Natural killer cell (primary cell): ENCODE measurements around the gene MARCHF10. TPM values are rescaled to one million over a fixed set of nuclear protein-coding genes. Genes with fewer than 3 reads are reported as not detected.
A peak's percentile ranks its signal among the peaks of the same experiment; 100 is the strongest.

Source experiments
- ATAC-seq, 3 donors: fragments of 150-1000 bp in 2 of 3; fragments of 200-7000 bp in 1 of 3; cut with Tn5 transposase; 1 replicate in 1 of 3; 2 replicates in 2 of 3; pipeline ENCODE4 v1.10.0; 2021; ENCODE audit warnings: mild to moderate bottlenecking in 2 of 3, moderate library complexity in 2 of 3
- DNase-seq, 2 donors: peaks; one replicate each; pipeline versions ENCODE4 v3.0.0 to v3.0.0-alpha.2; 2013 to 2021; ENCODE audit warnings: mixed read lengths in 1 of 2
- H3K27ac ChIP-seq: one replicate; pipeline ENCODE4 v1.5.1; 2013; ENCODE audit warnings: mild to moderate bottlenecking, low read length
- H3K27me3 ChIP-seq: one replicate; pipeline ENCODE4 v1.6.1; 2013; ENCODE audit warnings: low read length; ENCODE audit not compliant: control insufficient read depth, insufficient read depth
- H3K36me3 ChIP-seq: one replicate; pipeline ENCODE4 v1.6.1; 2013; ENCODE audit warnings: low read length; ENCODE audit not compliant: control insufficient read depth, insufficient read depth
- H3K4me1 ChIP-seq: one replicate; pipeline ENCODE4 v1.6.1; 2013; ENCODE audit warnings: low read length; ENCODE audit not compliant: control insufficient read depth, insufficient read depth
- H3K4me3 ChIP-seq: one replicate; pipeline ENCODE4 v1.5.1; 2013; ENCODE audit warnings: low read length
- H3K9me3 ChIP-seq: one replicate; pipeline ENCODE4 v1.6.1; 2013; ENCODE audit warnings: low read length; ENCODE audit not compliant: control insufficient read depth, insufficient read depth
- H3K27ac Mint-ChIP-seq, 2 donors: one replicate each; pipeline ENCODE4 v1.8.0; 2022; ENCODE audit warnings: mild to moderate bottlenecking in 2 of 2, mixed read lengths in 2 of 2, moderate library complexity in 1 of 2
- H3K27me3 Mint-ChIP-seq, 2 donors: one replicate each; pipeline ENCODE4 v1.8.0; 2022; ENCODE audit warnings: low read depth in 2 of 2, mixed read lengths in 2 of 2
- H3K36me3 Mint-ChIP-seq: one replicate; pipeline ENCODE4 v1.8.0; 2022; ENCODE audit warnings: mixed read lengths
- H3K4me1 Mint-ChIP-seq, 2 donors: one replicate each; pipeline ENCODE4 v1.8.0; 2022; ENCODE audit warnings: mixed read lengths in 2 of 2
- H3K4me3 Mint-ChIP-seq: one replicate; pipeline ENCODE4 v1.8.0; 2022; ENCODE audit warnings: mild to moderate bottlenecking, moderate library complexity, mixed read lengths
- H3K9me3 Mint-ChIP-seq, 2 donors: one replicate each; pipeline ENCODE4 v1.8.0; 2022; ENCODE audit warnings: mixed read lengths in 2 of 2
- WGBS: methylation state at CpG from one replicate; pipeline ENCODE4 v1.1.7; 2013; ENCODE audit warnings: missing lambda C conversion rate; ENCODE audit not compliant: insufficient coverage; 5-methylcytosine and 5-hydroxymethylcytosine counted together
- intact Hi-C: fragments of 100-400 bp; cut with micrococcal nuclease; formaldehyde crosslinking; loops from one replicate; pipeline ENCODE4 v1.14.2; 2022
- total RNA-seq, 4 donors: library from RNA; stranded (reverse); fragments of 120-200 nt in 1 of 4; gene quantifications; one replicate each; pipeline versions ENCODE4 v1.2.3 to v1.2.4, GENCODE V29; 2013 to 2022
- TF ChIP-seq, protein P1 (sequence below): fragments of 200-600 bp; IDR thresholded peaks from one replicate; pipeline ENCODE4 v1.8.0; 2022; ENCODE audit warnings: antibody characterized with exemption

The MARCHF10 gene
- total RNA-seq, 3 donors from 2014 or later (not counting 1 experiment from before 2014, with no cell fraction given): 0.35 to 1.2 (median 0.40) TPM

- H3K27ac Mint-ChIP-seq: peak overlapping the region in 1 of 2 donors; percentile 6
- H3K4me3 ChIP-seq: no peak overlapping the region
These were observed 19.8 kb upstream of the MARCHF10 start for GRCh38 chr17:62827746-62828485.

DNA sequence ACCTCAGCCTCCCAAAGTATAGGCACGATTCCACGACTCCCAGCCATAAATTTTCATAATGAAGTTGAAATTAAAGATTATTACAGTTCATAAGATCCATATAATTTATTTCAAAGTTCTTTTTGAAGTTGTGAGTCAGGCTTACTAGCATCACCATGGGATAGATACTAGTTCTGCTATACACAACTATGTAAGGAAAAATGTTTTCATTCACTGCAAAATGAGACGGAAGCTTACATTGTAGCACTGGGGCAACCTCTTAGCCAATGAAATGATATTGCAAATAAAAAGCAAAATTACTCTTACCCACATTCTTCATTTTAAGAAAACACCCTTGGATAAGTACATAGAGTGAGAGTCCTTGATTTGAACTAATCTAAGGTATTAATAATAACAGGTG, 18.8 kb upstream of the MARCHF10 start:
- H3K27ac Mint-ChIP-seq: no peak overlapping the region
- H3K27me3 Mint-ChIP-seq: no peaks in the 10 kb centered on the region
- TF ChIP-seq, protein P1, sequence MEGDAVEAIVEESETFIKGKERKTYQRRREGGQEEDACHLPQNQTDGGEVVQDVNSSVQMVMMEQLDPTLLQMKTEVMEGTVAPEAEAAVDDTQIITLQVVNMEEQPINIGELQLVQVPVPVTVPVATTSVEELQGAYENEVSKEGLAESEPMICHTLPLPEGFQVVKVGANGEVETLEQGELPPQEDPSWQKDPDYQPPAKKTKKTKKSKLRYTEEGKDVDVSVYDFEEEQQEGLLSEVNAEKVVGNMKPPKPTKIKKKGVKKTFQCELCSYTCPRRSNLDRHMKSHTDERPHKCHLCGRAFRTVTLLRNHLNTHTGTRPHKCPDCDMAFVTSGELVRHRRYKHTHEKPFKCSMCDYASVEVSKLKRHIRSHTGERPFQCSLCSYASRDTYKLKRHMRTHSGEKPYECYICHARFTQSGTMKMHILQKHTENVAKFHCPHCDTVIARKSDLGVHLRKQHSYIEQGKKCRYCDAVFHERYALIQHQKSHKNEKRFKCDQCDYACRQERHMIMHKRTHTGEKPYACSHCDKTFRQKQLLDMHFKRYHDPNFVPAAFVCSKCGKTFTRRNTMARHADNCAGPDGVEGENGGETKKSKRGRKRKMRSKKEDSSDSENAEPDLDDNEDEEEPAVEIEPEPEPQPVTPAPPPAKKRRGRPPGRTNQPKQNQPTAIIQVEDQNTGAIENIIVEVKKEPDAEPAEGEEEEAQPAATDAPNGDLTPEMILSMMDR: no peak
- H3K27ac ChIP-seq: no peak overlapping the region
- no peak overlapping the region for H3K4me3 ChIP-seq
- no peaks in the 10 kb centered on the region for H3K9me3 Mint-ChIP-seq
- H3K4me1 ChIP-seq: no peaks in the 10 kb centered on the region
- H3K36me3 ChIP-seq: no peaks in the 10 kb centered on the region
- 80% methylated on average over 1 of the region's 3 CpGs for WGBS
- ATAC-seq (no peak), DNase-seq (no peak)
- no peaks in the 10 kb centered on the region for H3K27me3 ChIP-seq
- H3K4me1 Mint-ChIP-seq: peaks cover 0 to 10% of the 10 kb centered on the region in 2 donors
- no peak overlapping the region for H3K4me3 Mint-ChIP-seq
- intact Hi-C loops: no loop called here
- no peaks in the 10 kb centered on the region for H3K36me3 Mint-ChIP-seq
- H3K9me3 ChIP-seq: no peaks in the 10 kb centered on the region

More at GRCh38 chr17:62827746-62828485, 19.8 kb upstream of the MARCHF10 start:
- ATAC-seq (no peak), DNase-seq (no peak)
- Histone ChIP-seq H3K27ac (no peak overlapping the region), H3K27me3 (no peaks in the 10 kb centered on the region), H3K9me3 (no peaks in the 10 kb centered on the region), H3K4me1 (no peaks in the 10 kb centered on the region), H3K36me3 (no peaks in the 10 kb centered on the region)
- Mint-ChIP-seq H3K9me3 (no peaks in the 10 kb centered on the region), H3K36me3 (no peaks in the 10 kb centered on the region), H3K4me3 (no peak overlapping the region), H3K4me1 (peaks cover 0 to 5% of the 10 kb centered on the region in 2 donors), H3K27me3 (no peaks in the 10 kb centered on the region)
- 78% methylated on average over 5 of the region's 10 CpGs for WGBS
- intact Hi-C loops: no loop called here
- TF ChIP-seq, protein P1: no peak

DNA sequence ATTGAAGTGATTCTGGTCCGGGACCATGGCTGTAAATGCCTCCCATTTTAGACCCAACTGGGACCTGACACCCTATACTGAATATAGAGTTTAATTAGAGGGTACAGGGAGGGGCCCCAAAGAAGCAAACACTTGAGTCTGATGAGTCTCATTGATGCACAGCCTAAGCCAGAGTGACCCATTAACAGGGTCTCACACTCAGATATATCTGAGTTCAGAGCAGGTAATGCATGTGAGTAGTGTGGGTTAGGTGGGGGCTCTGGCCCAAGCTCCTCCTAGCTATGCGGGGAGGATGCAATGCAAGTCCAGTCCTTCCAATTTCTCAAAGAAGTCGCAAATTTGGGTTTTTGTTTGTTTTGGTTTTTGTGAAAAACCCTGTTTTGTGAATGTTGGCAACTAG, 17.1 kb upstream of the MARCHF10 start:
- no peak for DNase-seq
- Mint-ChIP-seq H3K4me3 (no peak overlapping the region), H3K36me3 (no peaks in the 10 kb centered on the region), H3K27ac (no peak overlapping the region), H3K27me3 (no peaks in the 10 kb centered on the region), H3K4me1 (peaks cover 0 to 10% of the 10 kb centered on the region in 2 donors), H3K9me3 (no peaks in the 10 kb centered on the region)
- 97% methylated on average over 3 of the region's 3 CpGs for WGBS
- H3K36me3 ChIP-seq: no peaks in the 10 kb centered on the region
- H3K4me3 ChIP-seq: no peak overlapping the region
- H3K9me3 ChIP-seq: no peaks in the 10 kb centered on the region
- no peak for ATAC-seq
- H3K27me3 ChIP-seq: no peaks in the 10 kb centered on the region
- H3K4me1 ChIP-seq: no peaks in the 10 kb centered on the region
- TF ChIP-seq, protein P1: no peak
- intact Hi-C loops: no loop called here
- no peak overlapping the region for H3K27ac ChIP-seq
